A549 treated with AZD9567 at 1 μM for 4 hours (cell line): Measurements from ENCODE around the gene BTG3. TPM values are rescaled to one million over a fixed set of nuclear protein-coding genes. Genes with fewer than 3 reads are reported as not detected.

Source experiments
- total RNA-seq: library from RNA; stranded (reverse); fragments of 200-300 nt; extraction: Qiagen RNA extraction; gene quantifications from 5 replicates; pipeline ENCODE4 v1.2.3, GENCODE V29; 2022; ENCODE audit not compliant: insufficient read depth

The BTG3 gene
- total RNA-seq: 19.6 to 28.4 TPM (median 27.8 TPM) in 5 replicates

GRCh38 chr21:17612565-17613241, at the start of gene BTG3:
Gene BTG3 (minus strand): TSS chr21:17612901. CDS start chr21:17609144, 3,757 bp downstream.

Other genes with a start within 250 kb of the BTG3 start
- 7.7 to 13.0 TPM (median 10.8 TPM) in 5 replicates for gene CXADR, start 99.9 kb downstream of the BTG3 start, total RNA-seq
- gene C21orf91, start 206.5 kb upstream of the BTG3 start, total RNA-seq: 1.7 to 2.5 TPM (median 2.2 TPM) in 5 replicates